HEK293T (cell line): ENCODE measurements around the gene NOL12.
"Not testable (repeated sequence)": the region's sequence is repeated elsewhere in the genome, so short reads cannot be mapped to it uniquely, and the experiment has no call there.

ENCODE experiments used
- ARNT ChIP-seq: fragments of 450-650 bp; IDR thresholded peaks from 2 replicates; pipeline ENCODE4 v1.6.1; 2017; ENCODE audit warnings: mild to moderate bottlenecking
- BHLHE40 ChIP-seq: fragments of 450-650 bp; IDR thresholded peaks from 2 replicates; pipeline ENCODE4 v1.6.1; 2016; ENCODE audit warnings: mild to moderate bottlenecking, moderate library complexity, borderline replicate concordance
- CTBP1 ChIP-seq: fragments of 450-650 bp; IDR thresholded peaks from 2 replicates; pipeline ENCODE4 v1.6.1; 2016; ENCODE audit warnings: borderline replicate concordance
- FOXA1 ChIP-seq: fragments of 450-650 bp; IDR thresholded peaks from 2 replicates; pipeline ENCODE4 v1.6.1; 2016; ENCODE audit warnings: mild to moderate bottlenecking
- FOXK2 ChIP-seq: fragments of 450-650 bp; IDR thresholded peaks from 2 replicates; pipeline ENCODE4 v1.6.1; 2016; ENCODE audit warnings: mild to moderate bottlenecking
- FOXM1 ChIP-seq: fragments of 450-650 bp; IDR thresholded peaks from 2 replicates; pipeline ENCODE4 v1.6.1; 2017; ENCODE audit warnings: mild to moderate bottlenecking, borderline replicate concordance
- HDGF ChIP-seq: fragments of 450-650 bp; IDR thresholded peaks from 2 replicates; pipeline ENCODE4 v1.6.1; 2017; ENCODE audit warnings: antibody characterized with exemption, borderline replicate concordance
- SP1 ChIP-seq: fragments of 450-650 bp; IDR thresholded peaks from 2 replicates; pipeline ENCODE4 v1.6.1; 2017
- SUZ12 ChIP-seq: fragments of 450-650 bp; IDR thresholded peaks from 2 replicates; pipeline ENCODE4 v1.6.1; 2016; ENCODE audit warnings: mild to moderate bottlenecking
- TARDBP ChIP-seq: fragments of 450-650 bp; IDR thresholded peaks from 2 replicates; pipeline ENCODE4 v1.6.1; 2016
- ZNF384 ChIP-seq: fragments of 450-650 bp; IDR thresholded peaks from 2 replicates; pipeline ENCODE4 v1.6.1; 2016
- TF ChIP-seq, protein P1 (sequence below): fragments of 450-650 bp; IDR thresholded peaks from 2 replicates; pipeline ENCODE4 v1.6.1; 2016

- TF ChIP-seq SP1, SUZ12, FOXK2, BHLHE40, FOXM1, HDGF, FOXA1, ARNT, CTBP1, TARDBP, ZNF384: not testable (repeated sequence)
- TF ChIP-seq, protein P1, sequence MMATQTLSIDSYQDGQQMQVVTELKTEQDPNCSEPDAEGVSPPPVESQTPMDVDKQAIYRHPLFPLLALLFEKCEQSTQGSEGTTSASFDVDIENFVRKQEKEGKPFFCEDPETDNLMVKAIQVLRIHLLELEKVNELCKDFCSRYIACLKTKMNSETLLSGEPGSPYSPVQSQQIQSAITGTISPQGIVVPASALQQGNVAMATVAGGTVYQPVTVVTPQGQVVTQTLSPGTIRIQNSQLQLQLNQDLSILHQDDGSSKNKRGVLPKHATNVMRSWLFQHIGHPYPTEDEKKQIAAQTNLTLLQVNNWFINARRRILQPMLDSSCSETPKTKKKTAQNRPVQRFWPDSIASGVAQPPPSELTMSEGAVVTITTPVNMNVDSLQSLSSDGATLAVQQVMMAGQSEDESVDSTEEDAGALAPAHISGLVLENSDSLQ, result not testable (repeated sequence)
These were observed 29.6 kb upstream of the NOL12 start for GRCh38 chr22:37656583-37656982.
